ENCODE data around the gene CBFB.

The CBFB gene

GRCh38 chr16:67087803-67088202 is 58.9 kb downstream of the CBFB start:
- H3K27me3 ChIP-seq (replicated peaks in 2 of 5; ENCODE audit: control insufficient read depth in 4 of 5, insufficient read depth in 5 of 5, low read length in 4 of 5), result no peaks in the 10 kb centered on the region
- H3K4me1 ChIP-seq (ENCODE audit: control extremely low read depth in 1 of 4, control insufficient read depth in 4 of 4, insufficient read depth in 4 of 4, low read length in 3 of 4), result peaks cover 0 to 9% (median 0%) of the 10 kb centered on the region in 4 experiments
- no peaks in the 10 kb centered on the region for H3K9me3 ChIP-seq (ENCODE audit: control extremely low read depth in 1 of 5, control insufficient read depth in 4 of 5, insufficient read depth in 2 of 5, low read depth in 1 of 5, low read length in 4 of 5)
- ChIA-PET CTCF (interaction anchor here (1.1 to 3.2 kb wide), 7 partner anchors 11 to 97 kb away, joined by 3 to 12 read pairs (median 3); partner anchors contain the start of gene CBFB), POLR2A (no interaction called here)
- no peak overlapping the region for H3K27ac ChIP-seq (ENCODE audit: insufficient read depth in 1 of 2, low read depth in 1 of 2, low read length in 2 of 2, poor library complexity in 1 of 2, severe bottlenecking in 2 of 2)
- no peak overlapping the region for H3K4me3 ChIP-seq (ENCODE audit: control insufficient read depth in 1 of 7, extremely low read depth in 1 of 7, insufficient read depth in 4 of 7, low read depth in 2 of 7, low read length in 6 of 7)
- DNase-seq, result no peak
- H3K36me3 ChIP-seq (ENCODE audit: control insufficient read depth in 4 of 4, insufficient read depth in 4 of 4, low read length in 3 of 4), result peaks cover 0 to 20% (median 10%) of the 10 kb centered on the region in 4 experiments

GRCh38 chr16:67088551-67088950 is 59.6 kb downstream of the CBFB start:
- Histone ChIP-seq H3K36me3 (ENCODE audit: control insufficient read depth in 4 of 4, insufficient read depth in 4 of 4, low read length in 3 of 4) (peaks cover 0 to 18% (median 10%) of the 10 kb centered on the region in 4 experiments), H3K4me1 (ENCODE audit: control extremely low read depth in 1 of 4, control insufficient read depth in 4 of 4, insufficient read depth in 4 of 4, low read length in 3 of 4) (peaks cover 0 to 9% (median 0%) of the 10 kb centered on the region in 4 experiments), H3K9me3 (ENCODE audit: control extremely low read depth in 1 of 5, control insufficient read depth in 4 of 5, insufficient read depth in 2 of 5, low read depth in 1 of 5, low read length in 4 of 5) (no peaks in the 10 kb centered on the region), H3K4me3 (ENCODE audit: control insufficient read depth in 1 of 7, extremely low read depth in 1 of 7, insufficient read depth in 4 of 7, low read depth in 2 of 7, low read length in 6 of 7) (no peak overlapping the region), H3K27ac (ENCODE audit: insufficient read depth in 1 of 2, low read depth in 1 of 2, low read length in 2 of 2, poor library complexity in 1 of 2, severe bottlenecking in 2 of 2) (peak overlapping the region in 1 of 2 experiments; percentile 44), H3K27me3 (replicated peaks in 2 of 5; ENCODE audit: control insufficient read depth in 4 of 5, insufficient read depth in 5 of 5, low read length in 4 of 5) (no peaks in the 10 kb centered on the region)
- no peak for DNase-seq
- 82% methylated on average over 3 of the region's 4 CpGs for WGBS (ENCODE audit: insufficient coverage)
- CTCF ChIA-PET, result interaction anchor here (1.2 to 3.2 kb wide), 4 partner anchors 13 to 67 kb away, joined by 3 to 12 read pairs (median 4); partner anchors contain the start of gene CBFB
- POLR2A ChIA-PET, result no interaction called here

GRCh38 chr16:67089101-67089500 is 60.2 kb downstream of the CBFB start:
- Histone ChIP-seq H3K4me3 (ENCODE audit: control insufficient read depth in 1 of 7, extremely low read depth in 1 of 7, insufficient read depth in 4 of 7, low read depth in 2 of 7, low read length in 6 of 7) (no peak overlapping the region), H3K4me1 (ENCODE audit: control extremely low read depth in 1 of 4, control insufficient read depth in 4 of 4, insufficient read depth in 4 of 4, low read length in 3 of 4) (peaks cover 0 to 9% (median 0%) of the 10 kb centered on the region in 4 experiments), H3K27me3 (replicated peaks in 2 of 5; ENCODE audit: control insufficient read depth in 4 of 5, insufficient read depth in 5 of 5, low read length in 4 of 5) (no peaks in the 10 kb centered on the region), H3K36me3 (ENCODE audit: control insufficient read depth in 4 of 4, insufficient read depth in 4 of 4, low read length in 3 of 4) (peaks cover 0 to 16% (median 9%) of the 10 kb centered on the region in 4 experiments), H3K27ac (ENCODE audit: insufficient read depth in 1 of 2, low read depth in 1 of 2, low read length in 2 of 2, poor library complexity in 1 of 2, severe bottlenecking in 2 of 2) (peak overlapping the region in 1 of 2 experiments; percentile 44), H3K9me3 (ENCODE audit: control extremely low read depth in 1 of 5, control insufficient read depth in 4 of 5, insufficient read depth in 2 of 5, low read depth in 1 of 5, low read length in 4 of 5) (no peaks in the 10 kb centered on the region)
- CTCF ChIA-PET, result interaction anchor here (1.2 kb wide), 1 partner anchor 61 kb away, joined by 3 read pairs; the partner anchor contains the start of gene CBFB
- DNase-seq, result no peak
- POLR2A ChIA-PET, result no interaction called here

DNA sequence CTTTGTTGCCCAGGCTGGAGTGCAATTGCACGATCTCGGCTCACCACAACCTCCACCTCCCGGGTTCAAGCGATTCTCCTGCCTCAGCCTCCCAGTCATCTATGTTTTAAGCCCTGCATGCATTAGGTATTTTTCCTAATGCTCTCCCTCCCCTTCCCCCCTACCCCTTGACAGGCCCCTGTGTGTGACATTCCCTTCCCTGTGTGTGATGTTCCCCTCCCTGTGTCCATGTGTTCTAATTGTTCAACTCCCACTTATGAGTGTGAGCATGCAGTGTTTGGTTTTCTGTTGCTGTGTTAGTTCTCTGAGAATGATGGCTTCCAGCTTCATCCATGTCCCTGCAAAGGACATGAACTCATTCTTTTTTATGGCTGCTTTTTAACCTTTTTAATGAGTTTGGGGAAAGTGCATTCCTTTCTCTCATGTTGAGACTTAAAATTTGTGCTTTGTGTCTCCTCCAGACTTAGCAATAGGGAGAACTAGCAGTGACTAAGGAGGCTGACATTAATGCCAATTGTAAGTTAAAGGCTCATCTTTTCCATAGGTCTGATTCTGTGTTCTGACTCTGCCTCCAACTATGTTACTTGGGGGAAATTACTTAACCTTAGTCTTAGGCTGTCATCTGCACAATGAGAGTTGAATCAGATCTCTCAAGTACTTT is 63.1 kb downstream of the CBFB start:
- peaks cover 0 to 9% (median 0%) of the 10 kb centered on the region in 4 experiments for H3K4me1 ChIP-seq (ENCODE audit: control extremely low read depth in 1 of 4, control insufficient read depth in 4 of 4, insufficient read depth in 4 of 4, low read length in 3 of 4)
- no peak overlapping the region for H3K4me3 ChIP-seq (ENCODE audit: control insufficient read depth in 1 of 7, extremely low read depth in 1 of 7, insufficient read depth in 4 of 7, low read depth in 2 of 7, low read length in 6 of 7)
- POLR2A ChIA-PET, result no interaction called here
- WGBS (ENCODE audit: insufficient coverage), result 97% methylated on average over 4 of the region's 4 CpGs
- H3K36me3 ChIP-seq (ENCODE audit: control insufficient read depth in 4 of 4, insufficient read depth in 4 of 4, low read length in 3 of 4), result peaks cover 0 to 13% (median 5%) of the 10 kb centered on the region in 4 experiments
- CTCF ChIA-PET, result interaction anchor here (3.5 kb wide), 1 partner anchor 9 kb away, joined by 12 read pairs; no protein-coding TSS in a partner anchor
- H3K27me3 ChIP-seq (replicated peaks in 2 of 5; ENCODE audit: control insufficient read depth in 4 of 5, insufficient read depth in 5 of 5, low read length in 4 of 5), result no peaks in the 10 kb centered on the region
- no peak for DNase-seq
- no peak overlapping the region for H3K27ac ChIP-seq (ENCODE audit: insufficient read depth in 1 of 2, low read depth in 1 of 2, low read length in 2 of 2, poor library complexity in 1 of 2, severe bottlenecking in 2 of 2)
- no peaks in the 10 kb centered on the region for H3K9me3 ChIP-seq (ENCODE audit: control extremely low read depth in 1 of 5, control insufficient read depth in 4 of 5, insufficient read depth in 2 of 5, low read depth in 1 of 5, low read length in 4 of 5)

DNA sequence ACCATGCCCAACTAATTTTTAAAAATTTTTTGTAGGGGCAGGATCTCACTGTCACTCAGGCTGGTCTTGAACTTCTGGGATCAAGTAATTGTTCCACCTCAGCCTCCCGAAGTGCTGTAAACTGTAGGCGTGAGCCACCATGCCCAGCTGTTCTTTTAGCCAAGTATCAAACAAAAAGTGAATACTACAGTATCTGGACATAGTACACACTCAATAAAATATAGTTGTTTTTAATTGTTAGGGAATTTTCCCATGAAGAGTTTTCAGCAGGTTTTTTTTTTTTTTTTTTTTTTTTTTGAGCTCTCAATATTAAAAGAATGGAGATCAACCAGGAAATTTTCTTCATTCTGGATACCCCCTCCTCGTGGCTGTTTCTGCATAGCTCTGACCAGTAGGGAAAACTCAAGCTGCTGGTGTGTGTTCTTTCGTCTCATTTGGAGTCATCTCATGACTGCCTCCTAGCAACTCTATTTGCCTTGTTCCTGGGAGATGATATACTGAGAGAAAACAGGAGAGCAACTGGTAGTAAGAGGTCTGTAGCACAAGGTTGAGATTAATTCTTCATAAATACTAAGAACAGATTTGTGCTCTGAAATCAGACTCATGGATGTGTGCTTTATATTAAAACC is 64.3 kb downstream of the CBFB start:
- peaks cover 0 to 11% (median 5%) of the 10 kb centered on the region in 4 experiments for H3K36me3 ChIP-seq (ENCODE audit: control insufficient read depth in 4 of 4, insufficient read depth in 4 of 4, low read length in 3 of 4)
- no peak overlapping the region for H3K4me3 ChIP-seq (ENCODE audit: control insufficient read depth in 1 of 7, extremely low read depth in 1 of 7, insufficient read depth in 4 of 7, low read depth in 2 of 7, low read length in 6 of 7)
- no peaks in the 10 kb centered on the region for H3K9me3 ChIP-seq (ENCODE audit: control extremely low read depth in 1 of 5, control insufficient read depth in 4 of 5, insufficient read depth in 2 of 5, low read depth in 1 of 5, low read length in 4 of 5)
- no peaks in the 10 kb centered on the region for H3K27me3 ChIP-seq (replicated peaks in 2 of 5; ENCODE audit: control insufficient read depth in 4 of 5, insufficient read depth in 5 of 5, low read length in 4 of 5)
- ChIA-PET CTCF (interaction anchor here (0.9 to 3.5 kb wide), 5 partner anchors 8 to 116 kb away, joined by 3 to 12 read pairs (median 3); no protein-coding TSS in a partner anchor), POLR2A (no interaction called here)
- no peak for DNase-seq
- peaks cover 0 to 9% (median 0%) of the 10 kb centered on the region in 4 experiments for H3K4me1 ChIP-seq (ENCODE audit: control extremely low read depth in 1 of 4, control insufficient read depth in 4 of 4, insufficient read depth in 4 of 4, low read length in 3 of 4)
- H3K27ac ChIP-seq (ENCODE audit: insufficient read depth in 1 of 2, low read depth in 1 of 2, low read length in 2 of 2, poor library complexity in 1 of 2, severe bottlenecking in 2 of 2), result no peak overlapping the region
- no CpG with 5 or more reads among the region's 4 CpGs for WGBS (ENCODE audit: insufficient coverage)

GRCh38 chr16:67098599-67098998 is 69.7 kb downstream of the CBFB start:
- WGBS (ENCODE audit: insufficient coverage), result no CpG with 5 or more reads among the region's 2 CpGs
- Histone ChIP-seq H3K9me3 (ENCODE audit: control extremely low read depth in 1 of 5, control insufficient read depth in 4 of 5, insufficient read depth in 2 of 5, low read depth in 1 of 5, low read length in 4 of 5) (no peaks in the 10 kb centered on the region), H3K4me1 (ENCODE audit: control extremely low read depth in 1 of 4, control insufficient read depth in 4 of 4, insufficient read depth in 4 of 4, low read length in 3 of 4) (no peaks in the 10 kb centered on the region), H3K4me3 (ENCODE audit: control insufficient read depth in 1 of 7, extremely low read depth in 1 of 7, insufficient read depth in 4 of 7, low read depth in 2 of 7, low read length in 6 of 7) (no peak overlapping the region), H3K36me3 (ENCODE audit: control insufficient read depth in 4 of 4, insufficient read depth in 4 of 4, low read length in 3 of 4) (peaks cover 5 to 21% (median 9%) of the 10 kb centered on the region in 4 experiments), H3K27me3 (replicated peaks in 2 of 5; ENCODE audit: control insufficient read depth in 4 of 5, insufficient read depth in 5 of 5, low read length in 4 of 5) (no peaks in the 10 kb centered on the region), H3K27ac (ENCODE audit: insufficient read depth in 1 of 2, low read depth in 1 of 2, low read length in 2 of 2, poor library complexity in 1 of 2, severe bottlenecking in 2 of 2) (peak overlapping the region in 1 of 2 experiments; percentile 43)
- POLR2A ChIA-PET, result interaction anchor here (1.0 kb wide), 1 partner anchor 110 kb away, joined by 3 read pairs; no protein-coding TSS in a partner anchor
- CTCF ChIA-PET, result interaction anchor here (0.9 to 13.4 kb wide), 9 partner anchors 8 to 121 kb away, joined by 3 to 206 read pairs (median 3); partner anchors contain the start of gene B3GNT9
- no peak for DNase-seq

All from common myeloid progenitor, CD34-positive (primary cell).